GM15510 (cell line): ENCODE results near the gene RAD9A.
A peak's percentile ranks its signal among the peaks of the same experiment; 100 is the strongest.

Experiments used
- POLR2A ChIP-seq: IDR thresholded peaks from 3 replicates; pipeline ENCODE4 v1.6.1; 2011; ENCODE audit warnings: borderline replicate concordance; ENCODE audit not compliant: insufficient read length; ENCODE audit errors: extremely low read depth

The RAD9A gene

GRCh38 chr11:67440229-67441097, 48.7 kb downstream of the RAD9A start:
- no peak for TF ChIP-seq POLR2A

GRCh38 chr11:67441098-67441563, 49.3 kb downstream of the RAD9A start:
- peak; percentile 20 for TF ChIP-seq POLR2A

GRCh38 chr11:67441731-67442351, 50.1 kb downstream of the RAD9A start:
- TF ChIP-seq POLR2A: peak; percentile 6

- TF ChIP-seq POLR2A: peak; percentile 12
These were observed 51.0 kb downstream of the RAD9A start for GRCh38 chr11:67442504-67443404.

GRCh38 chr11:67445515-67445914, 53.7 kb downstream of the RAD9A start:
- TF ChIP-seq POLR2A: no peak
